GM18502 (cell line): ENCODE data around the gene ANKRD39.

ENCODE experiments used
- ATAC-seq: cut with Tn5 transposase; IDR thresholded peaks from one replicate; pipeline ENCODE4 v1.9.1; 2021; ENCODE audit warnings: mild to moderate bottlenecking; ENCODE audit not compliant: unreplicated experiment, poor library complexity

The ANKRD39 gene

DNA sequence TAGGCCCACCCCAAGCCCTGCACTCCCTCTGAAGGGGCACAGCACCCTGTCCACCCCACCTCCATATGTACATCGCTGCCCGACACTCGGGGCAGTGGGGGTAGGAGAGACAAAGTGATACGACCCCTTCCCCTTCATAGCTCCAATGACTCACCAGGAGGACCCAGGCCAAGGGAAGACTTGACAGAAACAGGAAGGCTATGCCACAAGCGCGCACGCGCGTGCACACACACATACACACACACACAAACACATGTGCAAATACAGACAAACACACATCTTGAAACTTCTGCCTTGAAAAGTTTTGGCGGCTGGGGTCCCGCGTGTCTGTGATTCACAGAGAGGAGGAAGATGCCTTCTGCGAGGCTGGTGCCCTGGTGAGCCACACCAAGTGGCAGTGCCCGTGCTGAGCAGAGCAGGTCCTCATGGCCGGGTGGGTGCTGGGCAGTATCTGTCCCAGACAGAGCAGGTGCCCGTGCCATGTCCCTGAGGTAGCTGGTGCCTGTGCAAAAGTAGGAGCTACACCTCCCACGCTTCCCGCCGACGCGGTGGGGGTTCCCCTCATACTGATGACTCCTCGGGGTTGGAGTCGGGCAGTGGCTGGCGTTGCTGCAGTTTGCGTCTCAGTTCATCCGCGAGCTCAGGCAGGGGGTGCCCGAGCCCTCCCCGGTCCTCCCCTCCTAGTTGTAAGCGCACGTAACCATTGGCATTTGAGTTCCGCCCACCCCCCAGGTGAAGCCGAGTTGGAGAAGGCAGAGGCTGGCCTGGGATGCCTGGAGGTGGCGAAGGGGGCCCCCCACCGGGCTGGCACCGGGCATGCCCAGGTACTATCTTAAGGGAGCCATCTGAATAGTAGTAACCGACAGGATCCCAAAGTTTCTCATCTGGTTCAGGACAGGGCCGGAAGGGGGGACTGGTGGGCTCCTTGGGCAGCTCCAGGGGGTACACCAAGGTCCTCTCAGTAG is 2.5 kb upstream of the ANKRD39 start:
- no peak for ATAC-seq

DNA sequence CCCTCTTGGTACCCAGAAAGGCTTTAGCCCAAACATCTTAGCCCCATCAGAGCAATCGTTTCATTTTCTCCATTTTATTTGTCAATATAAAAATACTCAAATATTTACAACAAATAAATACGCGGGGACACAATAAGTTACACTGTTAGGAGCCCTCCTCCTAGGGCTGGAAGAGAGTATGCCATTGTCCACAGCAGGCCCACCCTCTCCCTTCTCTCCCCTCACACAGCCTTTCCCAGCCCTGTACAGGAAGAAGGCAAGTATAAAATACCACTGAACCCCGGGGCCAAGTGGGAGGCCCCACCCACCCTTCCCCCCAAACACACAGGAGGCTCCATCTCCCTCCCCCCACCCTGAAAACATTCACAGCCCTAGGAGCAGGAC is 1.9 kb upstream of the ANKRD39 start:
- ATAC-seq, result no peak

- no peak for ATAC-seq
These were observed 1.4 kb upstream of the ANKRD39 start for GRCh38 chr2:96859099-96859649.

DNA sequence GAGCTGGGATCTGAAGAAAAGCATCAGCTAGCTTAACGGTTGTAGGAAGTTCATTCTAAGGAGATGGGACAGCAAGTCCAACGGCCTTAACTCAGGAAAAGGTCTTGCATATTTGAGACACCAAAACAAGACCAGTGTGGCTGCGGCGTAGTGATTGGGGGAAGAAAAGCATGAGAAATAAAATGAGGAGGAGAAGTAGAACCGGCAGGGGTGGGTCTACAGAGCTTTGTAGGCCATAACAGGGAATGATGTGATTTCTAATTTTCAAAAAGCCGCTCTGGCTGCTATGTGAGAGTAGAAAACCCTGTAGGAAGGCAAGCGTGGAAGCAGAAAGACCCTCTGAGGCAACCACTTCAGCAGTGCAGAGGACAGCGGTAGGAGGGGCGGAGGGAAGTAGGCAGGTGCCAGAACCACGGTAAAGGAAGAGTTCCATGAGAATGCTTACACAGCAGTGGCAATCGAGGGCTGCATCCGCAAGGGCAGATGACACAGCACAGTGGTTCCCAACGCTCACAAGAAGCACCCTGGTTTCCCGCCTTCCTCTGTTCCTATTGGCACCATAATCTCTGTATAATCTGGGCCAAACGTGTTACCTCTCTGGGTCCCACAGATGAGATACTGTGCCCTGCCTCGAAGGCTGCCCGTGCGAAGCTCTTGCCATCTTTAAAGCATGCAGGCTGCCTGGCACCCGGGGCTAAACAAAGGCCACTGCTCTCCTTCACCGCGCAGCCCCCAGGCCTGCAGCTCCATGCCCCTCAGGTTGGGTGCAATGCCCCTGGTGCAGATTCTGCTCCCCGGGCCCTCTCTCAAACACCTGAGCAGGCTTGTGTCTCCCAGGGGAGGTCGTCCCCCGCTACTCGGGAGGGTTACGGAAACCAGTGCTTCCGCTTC is 795 bp downstream of the ANKRD39 start:
- ATAC-seq, result no peak

DNA sequence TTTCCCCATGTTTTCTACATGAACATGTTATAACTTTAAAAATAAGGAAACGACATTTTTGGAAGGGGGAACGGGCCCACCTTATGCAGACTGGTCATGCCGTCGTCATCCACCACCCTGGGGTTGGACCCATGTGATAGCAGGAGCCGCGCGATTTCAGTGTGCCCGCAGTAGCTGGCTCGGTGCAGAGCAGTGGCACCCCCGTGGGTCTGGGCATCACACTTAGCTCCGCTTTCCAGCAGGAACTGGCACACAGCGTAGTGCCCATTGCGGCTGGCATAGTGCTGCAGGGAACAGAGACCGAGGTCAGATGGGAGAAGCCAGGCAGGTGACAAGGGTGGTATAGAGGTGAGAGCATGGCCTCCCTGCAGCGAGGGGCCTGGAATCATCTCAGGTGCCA is 4.5 kb downstream of the ANKRD39 start:
- ATAC-seq, result no peak

GRCh38 chr2:96852667-96853066 is 5.1 kb downstream of the ANKRD39 start:
- no peak for ATAC-seq

DNA sequence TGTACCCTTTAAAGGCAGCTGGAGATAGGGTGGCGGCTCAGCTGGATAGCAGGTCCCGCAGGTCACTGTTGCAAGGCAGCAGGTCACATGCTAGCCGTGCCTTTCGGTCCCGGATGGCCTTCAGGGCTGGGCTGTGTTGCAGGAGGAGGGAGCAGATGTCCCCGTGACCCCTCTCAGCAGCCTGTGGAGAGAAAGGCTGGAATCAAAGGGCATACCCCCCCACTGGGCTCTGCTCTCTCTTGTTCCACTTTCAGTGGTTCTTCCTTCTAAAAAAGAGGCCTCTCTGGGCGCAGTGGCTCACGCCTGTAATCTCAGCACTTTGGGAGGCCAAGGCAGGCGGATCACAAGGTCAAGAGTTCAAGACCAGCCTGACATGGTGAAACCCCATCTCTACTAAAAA is 9.6 kb downstream of the ANKRD39 start:
- no peak for ATAC-seq

DNA sequence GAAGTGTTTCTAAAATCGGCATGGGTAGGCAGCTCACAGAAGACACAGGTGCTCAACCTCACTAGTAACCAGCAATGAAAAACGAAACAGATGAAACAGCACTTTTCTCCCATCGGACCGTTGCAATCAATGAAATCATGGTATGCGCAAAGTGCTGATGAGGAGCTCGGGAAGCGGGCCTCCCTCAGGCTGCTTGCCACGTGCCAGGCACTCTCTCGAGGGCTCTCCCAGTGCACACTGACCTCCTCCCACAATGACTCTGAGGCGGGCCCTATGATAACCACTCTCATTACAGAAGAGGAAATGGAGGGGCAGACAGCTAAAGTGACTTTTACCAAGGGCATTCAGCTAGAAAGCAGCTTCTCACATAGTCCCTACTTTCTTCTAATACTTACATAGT is 10.2 kb downstream of the ANKRD39 start:
- no peak for ATAC-seq

DNA sequence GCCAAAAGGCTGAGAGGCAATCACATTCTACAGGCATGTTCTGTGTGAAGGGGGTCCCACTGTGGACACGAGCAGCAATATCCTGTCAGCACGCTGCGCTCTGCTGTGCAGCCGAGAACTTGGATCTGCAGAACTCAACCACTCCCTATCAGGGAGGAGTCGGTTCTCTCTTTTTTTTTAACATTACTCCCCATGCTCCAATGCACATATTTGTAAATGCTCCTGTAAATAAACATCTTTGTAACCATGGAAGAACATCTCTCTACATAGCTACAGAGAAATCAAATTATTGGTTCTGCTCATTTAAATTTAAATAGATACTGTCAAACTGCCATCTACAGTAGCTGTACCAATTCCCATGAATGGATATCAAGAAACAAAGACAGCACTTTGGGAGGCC is 11.0 kb downstream of the ANKRD39 start:
- no peak for ATAC-seq

GRCh38 chr2:96844405-96844808 is 13.4 kb downstream of the ANKRD39 start:
- ATAC-seq, result no peak

- ATAC-seq, result no peak
These were observed 14.1 kb downstream of the ANKRD39 start, which contains the start of gene ANKRD23 for GRCh38 chr2:96843538-96844268. TSS of gene ANKRD23 (minus strand) at chr2:96844021. CDS start at chr2:96843992, 29 bp downstream.

GRCh38 chr2:96842600-96842999 is 15.2 kb downstream of the ANKRD39 start:
- ATAC-seq, result no peak

DNA sequence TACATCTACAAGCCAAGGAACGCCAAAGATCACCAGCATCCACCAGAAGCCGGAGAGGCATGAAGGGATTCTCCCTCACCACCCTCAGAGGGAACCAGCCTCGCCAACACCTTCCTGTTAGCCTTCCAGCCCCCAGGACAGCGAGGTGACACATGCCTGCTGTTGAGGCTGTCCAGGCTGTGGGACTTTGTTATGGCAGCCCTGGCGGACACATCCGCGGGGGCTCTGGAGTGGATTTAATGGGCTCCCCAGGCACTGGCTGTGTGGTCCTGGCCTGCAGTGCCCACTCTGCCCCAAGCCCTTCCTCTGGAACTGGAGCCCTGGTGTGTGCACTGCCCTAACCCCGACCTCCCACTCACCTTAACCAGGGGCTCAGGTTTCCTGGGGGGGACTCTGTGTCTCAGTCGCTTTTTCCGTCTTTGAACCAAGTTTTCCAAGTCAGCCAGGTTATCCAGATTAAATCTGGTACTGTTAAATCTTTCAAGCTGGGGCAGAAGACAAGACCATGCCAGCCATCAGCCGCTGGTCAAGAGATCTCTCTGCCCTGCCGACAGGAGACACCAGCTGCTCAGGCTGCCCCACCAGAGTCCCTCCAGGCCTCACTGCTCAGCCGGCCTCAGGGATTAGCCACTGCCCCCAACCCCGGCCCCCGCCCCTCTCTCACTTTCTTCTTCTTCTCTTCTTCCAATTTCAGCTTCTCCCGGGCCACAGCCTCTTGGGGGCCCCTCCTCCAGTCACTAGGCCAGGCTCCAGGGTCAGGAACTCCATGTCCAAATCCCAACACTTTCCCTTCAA is 15.9 kb downstream of the ANKRD39 start:
- ATAC-seq, result no peak

DNA sequence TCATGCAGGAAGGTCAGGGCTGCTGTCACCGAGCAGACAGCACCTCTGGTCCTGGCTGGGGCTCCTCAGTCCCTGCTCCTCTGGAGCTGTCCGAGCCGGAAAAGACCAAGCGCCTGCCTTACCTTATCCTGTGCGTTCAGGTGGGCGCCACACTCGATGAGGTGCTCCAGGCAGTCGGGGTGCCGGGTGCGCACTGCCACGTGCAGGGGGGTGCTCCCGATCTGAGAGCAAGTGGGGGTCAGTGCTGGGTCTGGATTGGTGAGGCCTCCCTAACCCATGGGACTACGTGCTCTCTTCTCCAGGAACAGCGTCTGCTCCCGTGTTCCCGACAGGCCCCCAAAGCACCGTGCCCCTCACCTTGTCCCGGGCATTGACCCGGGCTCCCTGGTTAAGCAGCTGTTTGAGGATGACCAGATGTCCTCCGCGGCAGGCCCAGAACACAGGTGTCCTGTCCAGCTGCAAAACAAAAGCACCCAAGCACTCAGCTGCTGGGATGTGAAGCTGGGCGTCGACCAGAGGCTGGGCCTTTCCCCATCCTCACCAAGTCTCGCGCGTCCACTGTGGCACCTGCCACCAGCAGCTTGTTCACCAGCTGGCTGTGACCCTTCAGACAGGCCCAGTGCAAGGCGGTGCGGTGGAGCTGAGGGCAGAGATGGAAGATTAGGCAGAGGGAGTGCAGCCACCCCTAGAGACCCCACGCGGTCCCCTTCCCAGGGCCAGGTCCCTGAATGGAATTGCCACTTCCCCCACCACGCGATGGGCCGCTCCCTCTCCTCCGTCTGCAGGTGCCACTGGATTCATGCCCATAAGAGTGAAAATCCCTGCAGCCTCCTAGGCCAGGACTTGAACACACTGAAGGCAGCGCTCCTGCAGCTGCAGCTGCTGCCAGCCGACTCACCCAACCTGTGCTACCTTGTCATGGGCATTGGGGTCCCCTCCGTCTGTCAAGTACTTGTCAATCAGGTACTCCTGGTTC is 17.7 kb downstream of the ANKRD39 start:
- ATAC-seq, result no peak

- peak; percentile 65 for ATAC-seq
These were observed 18.4 kb downstream of the ANKRD39 start for GRCh38 chr2:96839293-96839874.

- ATAC-seq, result no peak
These were observed 19.2 kb downstream of the ANKRD39 start for GRCh38 chr2:96838345-96839292.

GRCh38 chr2:96837575-96837974 is 20.2 kb downstream of the ANKRD39 start:
- no peak for ATAC-seq
